Measurements from ENCODE around the gene CKMT2. TPM values are rescaled to one million over a fixed set of nuclear protein-coding genes. Genes with fewer than 3 reads are reported as not detected.

CKMT2 gene
- polyA plus RNA-seq (2011; rRNA removed) (0.11 and 0.24 TPM in 2 replicates), polyA minus RNA-seq (2011; rRNA and poly(A)+ RNA removed) (0.74 TPM in 1 of 2 replicates, not detected in the other)

DNA sequence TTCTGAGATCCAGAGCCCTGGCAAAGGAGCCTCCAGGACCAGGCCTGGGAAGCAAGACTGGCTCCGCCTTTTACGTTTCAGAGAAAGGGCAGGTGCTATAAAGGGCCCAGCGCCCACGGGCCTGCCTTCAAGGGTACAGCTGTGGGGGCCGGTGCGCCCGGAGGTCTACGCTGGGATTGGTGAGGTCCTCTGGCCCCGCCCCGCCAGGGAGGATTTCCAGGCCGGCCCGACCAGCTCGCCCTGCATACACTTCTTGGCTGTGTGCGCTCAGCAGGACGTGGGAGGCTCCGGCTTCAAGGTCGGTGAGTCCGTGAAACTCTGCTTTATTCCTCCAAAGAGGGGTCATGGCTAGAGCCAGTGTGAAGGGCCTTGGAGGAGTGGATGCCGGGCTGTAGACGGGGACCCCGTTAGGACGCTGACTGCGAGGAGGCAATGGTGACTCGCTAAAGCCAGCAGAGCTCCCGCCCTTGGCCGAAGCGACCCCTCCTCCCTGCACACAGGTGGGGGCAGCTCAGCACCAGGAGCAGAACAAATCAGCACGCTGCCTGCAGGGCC, at the start of gene CKMT2:
CKMT2 (plus strand) TSS at position 243 of the 555 bp plus-strand sequence. CDS start 17,811 bp downstream, outside the sequence.
- ChIA-PET POLR2A (interaction anchor here (0.6 kb wide), 1 partner anchor 694 kb away, joined by 4 read pairs; no protein-coding TSS in a partner anchor), CTCF (interaction anchor here (0.5 to 3.2 kb wide), 2 partner anchors 67 to 1057 kb away, joined by 4 to 16 read pairs; no protein-coding TSS in a partner anchor)
- Histone ChIP-seq H3K27me3 (ENCODE audit: control insufficient read depth, insufficient read depth, low read length) (no peaks in the 10 kb centered on the region), H3K9me3 (ENCODE audit: control insufficient read depth, insufficient read depth, low read length) (no peaks in the 10 kb centered on the region), H3K4me3 (ENCODE audit: low read depth, low read length) (peak within 1 kb of the TSS; percentile 34), H3K27ac (ENCODE audit: low read depth, low read length) (no peak within 1 kb of the TSS)
- DNase-seq (ENCODE audit: low read depth, low spot score) = no peak
- TF ChIP-seq, protein P1, sequence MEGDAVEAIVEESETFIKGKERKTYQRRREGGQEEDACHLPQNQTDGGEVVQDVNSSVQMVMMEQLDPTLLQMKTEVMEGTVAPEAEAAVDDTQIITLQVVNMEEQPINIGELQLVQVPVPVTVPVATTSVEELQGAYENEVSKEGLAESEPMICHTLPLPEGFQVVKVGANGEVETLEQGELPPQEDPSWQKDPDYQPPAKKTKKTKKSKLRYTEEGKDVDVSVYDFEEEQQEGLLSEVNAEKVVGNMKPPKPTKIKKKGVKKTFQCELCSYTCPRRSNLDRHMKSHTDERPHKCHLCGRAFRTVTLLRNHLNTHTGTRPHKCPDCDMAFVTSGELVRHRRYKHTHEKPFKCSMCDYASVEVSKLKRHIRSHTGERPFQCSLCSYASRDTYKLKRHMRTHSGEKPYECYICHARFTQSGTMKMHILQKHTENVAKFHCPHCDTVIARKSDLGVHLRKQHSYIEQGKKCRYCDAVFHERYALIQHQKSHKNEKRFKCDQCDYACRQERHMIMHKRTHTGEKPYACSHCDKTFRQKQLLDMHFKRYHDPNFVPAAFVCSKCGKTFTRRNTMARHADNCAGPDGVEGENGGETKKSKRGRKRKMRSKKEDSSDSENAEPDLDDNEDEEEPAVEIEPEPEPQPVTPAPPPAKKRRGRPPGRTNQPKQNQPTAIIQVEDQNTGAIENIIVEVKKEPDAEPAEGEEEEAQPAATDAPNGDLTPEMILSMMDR (IDR thresholded peaks at IDR 0.05; ENCODE audit: low read depth, low read length) = no peak

DNA sequence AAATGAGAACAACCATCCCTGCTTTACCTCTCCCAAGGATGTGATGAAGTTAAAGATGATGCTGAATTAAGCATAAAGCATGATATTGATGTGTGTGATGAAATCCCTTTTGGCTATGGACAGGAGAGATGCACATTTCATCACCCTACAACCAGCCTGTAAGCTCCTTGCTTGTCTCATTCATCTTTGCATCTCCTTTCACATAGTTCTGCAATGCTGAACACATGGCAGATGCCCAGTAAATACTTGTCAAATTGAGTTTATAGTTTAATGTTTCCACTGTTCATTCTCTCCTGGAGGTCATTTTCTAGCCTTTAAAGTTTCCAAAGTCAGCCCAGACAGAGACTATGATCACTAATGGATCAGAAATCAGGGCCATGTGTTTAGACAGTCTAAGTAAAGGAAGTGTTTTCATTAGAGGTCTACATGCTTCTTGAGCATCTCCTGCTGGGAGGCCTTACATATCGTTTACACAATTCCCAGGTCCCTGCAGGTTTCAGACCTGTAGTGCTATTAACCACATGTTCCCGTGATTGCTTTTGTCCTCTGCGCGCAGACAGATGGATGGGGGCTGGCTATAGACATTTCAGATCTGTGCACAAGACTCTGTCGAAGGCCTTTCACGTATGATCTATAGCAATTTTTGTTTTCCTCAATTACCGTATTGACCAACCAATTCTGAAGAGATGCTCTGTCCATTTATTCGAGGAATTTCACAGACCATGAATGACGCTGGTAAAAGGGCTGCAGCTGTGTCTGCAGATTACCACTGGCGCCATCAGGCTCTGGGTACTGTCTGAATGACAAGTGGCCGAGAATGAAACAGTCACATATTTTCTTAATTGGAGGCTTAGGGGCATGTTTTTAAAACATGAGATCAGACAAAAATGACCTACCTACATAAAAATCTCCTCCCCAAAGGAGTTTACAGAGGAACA, 49.0 kb upstream of the CKMT2 start:
- Histone ChIP-seq H3K27ac (ENCODE audit: low read depth, low read length) (no peak overlapping the region), H3K27me3 (ENCODE audit: control insufficient read depth, insufficient read depth, low read length) (no peaks in the 10 kb centered on the region), H3K4me3 (ENCODE audit: low read depth, low read length) (no peak overlapping the region), H3K9me3 (ENCODE audit: control insufficient read depth, insufficient read depth, low read length) (no peaks in the 10 kb centered on the region)
- TF ChIP-seq, protein P1 (IDR thresholded peaks at IDR 0.05; ENCODE audit: low read depth, low read length) = no peak
- POLR2A ChIA-PET = no interaction called here
- DNase-seq (ENCODE audit: low read depth, low spot score) = no peak
- CTCF ChIA-PET = interaction anchor here (1.5 to 2.8 kb wide), 2 partner anchors 11 kb away, joined by 12 to 15 read pairs; no protein-coding TSS in a partner anchor

- Histone ChIP-seq H3K9me3 (ENCODE audit: control insufficient read depth, insufficient read depth, low read length) (no peaks in the 10 kb centered on the region), H3K27ac (ENCODE audit: low read depth, low read length) (no peak overlapping the region), H3K27me3 (ENCODE audit: control insufficient read depth, insufficient read depth, low read length) (no peaks in the 10 kb centered on the region), H3K4me3 (ENCODE audit: low read depth, low read length) (no peak overlapping the region)
- no peak for DNase-seq (ENCODE audit: low read depth, low spot score)
- CTCF ChIA-PET = interaction anchor here (2.8 kb wide), 1 partner anchor 10 kb away, joined by 15 read pairs; no protein-coding TSS in a partner anchor
- POLR2A ChIA-PET = no interaction called here
- TF ChIP-seq, protein P1 (IDR thresholded peaks at IDR 0.05; ENCODE audit: low read depth, low read length) = no peak
These were observed 48.4 kb upstream of the CKMT2 start for GRCh38 chr5:81184749-81185110.

DNA sequence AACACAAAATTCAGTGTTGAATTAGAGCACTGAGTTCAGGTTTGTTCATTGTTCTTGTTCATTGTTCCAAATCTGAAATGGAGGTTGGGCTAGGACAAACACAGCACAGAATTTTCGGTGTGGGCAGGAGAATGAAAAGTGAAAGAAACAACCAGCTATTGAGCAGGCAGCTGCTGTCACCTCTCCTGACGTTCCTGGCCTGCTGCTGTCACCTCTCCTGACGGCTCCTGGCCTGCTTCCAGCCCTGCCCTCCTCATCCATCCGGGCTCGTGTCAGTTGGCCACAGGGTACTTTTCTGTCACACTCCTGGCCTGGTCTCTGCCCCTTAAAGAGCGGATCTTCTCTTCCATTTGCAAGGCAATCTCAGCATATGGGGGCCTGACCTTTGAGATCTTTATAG, 45.2 kb upstream of the CKMT2 start:
- Histone ChIP-seq H3K4me3 (ENCODE audit: low read depth, low read length) (no peak overlapping the region), H3K9me3 (ENCODE audit: control insufficient read depth, insufficient read depth, low read length) (no peaks in the 10 kb centered on the region), H3K27ac (ENCODE audit: low read depth, low read length) (no peak overlapping the region), H3K27me3 (ENCODE audit: control insufficient read depth, insufficient read depth, low read length) (no peaks in the 10 kb centered on the region)
- POLR2A ChIA-PET = no interaction called here
- TF ChIP-seq, protein P1 (IDR thresholded peaks at IDR 0.05; ENCODE audit: low read depth, low read length) = no peak
- no peak for DNase-seq (ENCODE audit: low read depth, low spot score)
- CTCF ChIA-PET = interaction anchor here (1.2 kb wide), 1 partner anchor 22 kb away, joined by 3 read pairs; no protein-coding TSS in a partner anchor
